OCI-LY7 (cell line): Measurements from ENCODE around the gene TCEAL5. TPM values are rescaled to one million over a fixed set of nuclear protein-coding genes. Genes with fewer than 3 reads are reported as not detected.

Experiments used
- BruUV-seq: library from RNA; stranded (reverse); fragments of 400-500 nt; replicated peaks from 2 replicates; lab custom pipeline; 2021; lab: Mats Ljungman, UMichigan
- CTCF ChIA-PET: fragments of 300-600 bp; sonication (Branson Sonifier 250); formaldehyde crosslinking; loops from one replicate; lab custom pipeline; 2022; ENCODE audit warnings: antibody characterized with exemption; ENCODE audit not compliant: unreplicated experiment; lab: Charles Lee
- POLR2A ChIA-PET: fragments of 300-600 bp; sonication (Branson Sonifier 250); formaldehyde crosslinking; loops from one replicate; lab custom pipeline; 2022; ENCODE audit warnings: antibody characterized with exemption; lab: Charles Lee
- DNase-seq: peaks from one replicate; pipeline ENCODE4 v3.0.0-alpha.2; 2015; ENCODE audit warnings: low spot score
- H2AFZ ChIP-seq: fragments of 200-600 bp; sonication (generic), shearing (Covaris generic); 2 replicates; pipeline ENCODE4 v1.6.1; 2014; ENCODE audit warnings: mild to moderate bottlenecking, antibody characterized with exemption, low read length, moderate library complexity
- H3K27ac ChIP-seq: fragments of 200-600 bp; sonication (generic); 2 replicates; pipeline ENCODE4 v1.5.1; 2014; ENCODE audit warnings: mixed run types, low read depth, mild to moderate bottlenecking, moderate library complexity, low read length, inconsistent platforms; ENCODE audit not compliant: poor library complexity, severe bottlenecking
- H3K36me3 ChIP-seq: fragments of 200-600 bp; sonication (generic); 2 replicates; pipeline ENCODE4 v1.6.1; 2014; ENCODE audit warnings: mild to moderate bottlenecking, antibody characterized with exemption, low read length, moderate library complexity, mixed read lengths; ENCODE audit not compliant: insufficient read depth
- H3K4me1 ChIP-seq: fragments of 200-600 bp; sonication (generic); 2 replicates; pipeline ENCODE4 v1.5.1; 2014; ENCODE audit warnings: mild to moderate bottlenecking, low read length; ENCODE audit not compliant: insufficient read depth, poor library complexity, severe bottlenecking
- H3K4me2 ChIP-seq: fragments of 200-600 bp; sonication (generic); 2 replicates; pipeline ENCODE4 v1.6.1; 2014; ENCODE audit warnings: mild to moderate bottlenecking, low read length
- H3K4me3 ChIP-seq: fragments of 200-600 bp; sonication (generic); 2 replicates; pipeline ENCODE4 v1.5.1; 2014; ENCODE audit warnings: mild to moderate bottlenecking, low read depth, low read length; ENCODE audit not compliant: poor library complexity, severe bottlenecking
- H3K79me2 ChIP-seq: fragments of 200-600 bp; sonication (generic); 2 replicates; pipeline ENCODE4 v1.6.1; 2016; ENCODE audit warnings: low read depth, mild to moderate bottlenecking, low read length, moderate library complexity, mixed read lengths; ENCODE audit not compliant: insufficient read depth
- H3K9me2 ChIP-seq: fragments of 200-600 bp; sonication (generic); 2 replicates; pipeline ENCODE4 v1.6.1; 2016; ENCODE audit warnings: mild to moderate bottlenecking, low read length, mixed read lengths; ENCODE audit not compliant: insufficient read depth
- H3K9me3 ChIP-seq: fragments of 200-600 bp; sonication (generic); 2 replicates; pipeline ENCODE4 v1.6.1; 2014; ENCODE audit warnings: mild to moderate bottlenecking, mixed run types, low read length, mixed read lengths
- H4K20me1 ChIP-seq: fragments of 200-600 bp; sonication (generic); 2 replicates; pipeline ENCODE4 v1.6.1; 2014; ENCODE audit warnings: mild to moderate bottlenecking, antibody characterized with exemption, low read length, moderate library complexity, mixed read lengths; ENCODE audit not compliant: insufficient read depth
- CTCF ChIP-seq: fragments of 200-600 bp; sonication (generic); conservative IDR thresholded peaks from 2 replicates; pipeline ENCODE4 v1.5.1; 2014; ENCODE audit warnings: mild to moderate bottlenecking, antibody characterized with exemption, low read length, moderate library complexity, mixed read lengths
- EZH2phosphoT487 ChIP-seq: fragments of 200-600 bp; sonication (generic); IDR thresholded peaks from 2 replicates; pipeline ENCODE4 v1.6.1; 2018; ENCODE audit warnings: low read depth, borderline replicate concordance, mild to moderate bottlenecking, mixed run types, antibody characterized with exemption, low read length, moderate library complexity, mixed read lengths
- intact Hi-C: fragments of 100-400 bp; cut with micrococcal nuclease; formaldehyde crosslinking; loops from one replicate; pipeline ENCODE4 v1.10.0; 2022; ENCODE audit not compliant: unreplicated experiment
- total RNA-seq, 2 experiments: library from RNA; depleted of rRNA in 1 of 2; stranded (reverse); fragments of >200 nt in 1 of 2; shearing (Covaris generic) in 1 of 2; gene quantifications; 2 replicates each; pipeline ENCODE4 v1.2.3, GENCODE V29; 2014 to 2022

Gene TCEAL5
- total RNA-seq, 2 experiments from 2014 or later: not detected

GRCh38 chrX:103275947-103276567 is 493 bp downstream of the TCEAL5 start:
- Histone ChIP-seq H3K79me2 (no peaks in the 10 kb centered on the region), H2AFZ (no peak overlapping the region), H3K9me2 (no peaks in the 10 kb centered on the region), H3K27ac (no peak overlapping the region), H3K4me2 (no peak overlapping the region), H3K9me3 (no peaks in the 10 kb centered on the region), H3K4me1 (no peaks in the 10 kb centered on the region), H4K20me1 (no peaks in the 10 kb centered on the region), H3K36me3 (no peaks in the 10 kb centered on the region), H3K4me3 (no peak overlapping the region)
- TF ChIP-seq CTCF: no peak
- no peak for TF ChIP-seq EZH2phosphoT487
- BruUV-seq: no TSS peak
- ChIA-PET POLR2A (no interaction called here), CTCF (no interaction called here)
- intact Hi-C loops: no loop called here
- no peak for DNase-seq

GRCh38 chrX:103274284-103274683 is 2.3 kb downstream of the TCEAL5 start:
- Histone ChIP-seq H3K4me2 (no peak overlapping the region), H2AFZ (no peak overlapping the region), H3K36me3 (no peaks in the 10 kb centered on the region), H3K9me2 (no peaks in the 10 kb centered on the region), H3K4me1 (no peaks in the 10 kb centered on the region), H3K27ac (no peak overlapping the region), H3K79me2 (no peaks in the 10 kb centered on the region), H4K20me1 (no peaks in the 10 kb centered on the region), H3K4me3 (no peak overlapping the region), H3K9me3 (no peaks in the 10 kb centered on the region)
- DNase-seq: no peak
- intact Hi-C loops: no loop called here
- ChIA-PET CTCF (no interaction called here), POLR2A (no interaction called here)
- TF ChIP-seq EZH2phosphoT487 (no peak), CTCF (no peak)
- BruUV-seq: no TSS peak

- intact Hi-C loops: no loop called here
- peaks cover 13% of the 10 kb centered on the region for H3K4me1 ChIP-seq
- BruUV-seq: no TSS peak
- no peaks in the 10 kb centered on the region for H4K20me1 ChIP-seq
- no peaks in the 10 kb centered on the region for H3K9me2 ChIP-seq
- no peak overlapping the region for H3K4me2 ChIP-seq
- no peak overlapping the region for H3K4me3 ChIP-seq
- H3K27ac ChIP-seq: no peak overlapping the region
- peaks cover 13% of the 10 kb centered on the region; the same call in 1 of the 2 replicates for H3K79me2 ChIP-seq
- no peak for TF ChIP-seq CTCF
- no peak for TF ChIP-seq EZH2phosphoT487
- DNase-seq: no peak
- H2AFZ ChIP-seq: no peak overlapping the region
- POLR2A ChIA-PET: no interaction called here
- CTCF ChIA-PET: no interaction called here
- no peaks in the 10 kb centered on the region for H3K9me3 ChIP-seq
- H3K36me3 ChIP-seq: peaks cover 5% of the 10 kb centered on the region; the same call in 1 of the 2 replicates
Observed at GRCh38 chrX:103258275-103258674, 18.3 kb downstream of the TCEAL5 start.
